NCI-H2196 treated with DMSO at 0.1 percent for 48 hours (cell line): ENCODE measurements around the gene PTPRN2.
A peak's percentile ranks its signal among the peaks of the same experiment; 100 is the strongest.

Experiments
- DNase-seq: peaks from one replicate; lab custom pipeline; 2025; ENCODE audit not compliant: unreplicated experiment; lab: John Stamatoyannopoulos, UW

The PTPRN2 gene

GRCh38 chr7:158013085-158013668 is 574.4 kb downstream of the PTPRN2 start:
- no peak for DNase-seq

- DNase-seq, result no peak
Measured at GRCh38 chr7:158011941-158012340, 575.7 kb downstream of the PTPRN2 start.

DNA sequence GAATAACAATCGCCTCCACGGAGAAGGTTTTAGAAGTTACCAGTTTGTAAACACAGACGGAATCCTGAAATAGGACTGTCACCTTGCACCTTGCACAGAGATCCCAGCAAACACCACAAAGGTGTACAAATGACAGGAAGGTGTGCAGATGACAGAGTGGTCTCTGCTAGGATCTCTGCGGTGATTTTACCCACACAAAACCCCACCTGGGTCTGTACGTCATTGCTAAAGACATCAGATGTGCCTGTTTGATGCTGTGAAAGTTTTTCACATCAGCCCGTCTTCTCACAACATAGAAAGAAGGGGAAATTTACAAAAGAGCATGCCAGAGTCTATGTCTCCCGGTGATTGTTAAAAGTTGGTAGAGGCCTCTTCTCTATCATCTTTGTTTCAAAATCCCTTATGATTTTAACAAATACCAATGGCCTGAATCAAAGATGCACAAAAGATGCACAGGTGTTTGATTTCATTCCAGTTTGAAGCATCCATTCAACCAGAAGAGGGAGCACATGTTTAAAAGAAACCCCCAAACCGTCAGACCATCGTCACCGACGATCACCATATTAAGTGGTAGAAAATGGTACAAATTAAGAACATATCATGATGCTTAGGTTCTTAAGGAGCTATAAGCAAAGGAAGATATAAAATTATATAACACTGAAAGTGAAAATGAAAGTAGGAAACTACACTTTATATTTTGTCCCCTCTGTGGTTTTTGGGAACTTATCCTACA is 576.5 kb downstream of the PTPRN2 start:
- DNase-seq, result no peak

- no peak for DNase-seq
Measured at GRCh38 chr7:158009886-158010285, 577.7 kb downstream of the PTPRN2 start.

GRCh38 chr7:158008267-158008666 is 579.4 kb downstream of the PTPRN2 start:
- DNase-seq, result no peak

DNA sequence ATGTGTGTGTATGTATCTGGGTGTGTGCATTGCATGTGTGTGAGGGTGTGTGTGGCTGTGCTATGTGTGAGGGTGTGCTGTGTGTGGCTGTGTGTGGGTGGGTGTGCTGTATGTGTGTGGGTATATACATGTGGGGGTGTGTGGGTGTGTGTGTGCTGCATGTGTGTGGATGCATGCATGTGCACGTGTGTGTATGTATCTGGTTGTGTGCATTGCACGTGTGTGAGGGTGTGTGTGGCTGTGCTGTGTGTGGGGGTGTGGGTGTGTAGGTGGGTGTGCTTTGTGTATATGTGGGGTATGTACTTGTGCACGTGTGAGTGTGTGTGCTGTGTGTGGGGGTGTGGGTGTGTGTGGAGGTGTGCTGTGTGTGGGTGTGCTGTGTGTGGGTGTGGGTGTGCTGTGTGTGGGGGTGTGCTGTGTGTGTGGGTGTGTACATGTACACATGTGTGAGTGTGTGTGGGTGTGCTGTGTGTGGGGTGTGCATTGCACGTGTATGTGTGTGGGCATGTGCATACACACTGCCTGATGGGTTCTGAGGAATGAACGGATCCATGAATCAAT is 579.8 kb downstream of the PTPRN2 start:
- no peak for DNase-seq

DNA sequence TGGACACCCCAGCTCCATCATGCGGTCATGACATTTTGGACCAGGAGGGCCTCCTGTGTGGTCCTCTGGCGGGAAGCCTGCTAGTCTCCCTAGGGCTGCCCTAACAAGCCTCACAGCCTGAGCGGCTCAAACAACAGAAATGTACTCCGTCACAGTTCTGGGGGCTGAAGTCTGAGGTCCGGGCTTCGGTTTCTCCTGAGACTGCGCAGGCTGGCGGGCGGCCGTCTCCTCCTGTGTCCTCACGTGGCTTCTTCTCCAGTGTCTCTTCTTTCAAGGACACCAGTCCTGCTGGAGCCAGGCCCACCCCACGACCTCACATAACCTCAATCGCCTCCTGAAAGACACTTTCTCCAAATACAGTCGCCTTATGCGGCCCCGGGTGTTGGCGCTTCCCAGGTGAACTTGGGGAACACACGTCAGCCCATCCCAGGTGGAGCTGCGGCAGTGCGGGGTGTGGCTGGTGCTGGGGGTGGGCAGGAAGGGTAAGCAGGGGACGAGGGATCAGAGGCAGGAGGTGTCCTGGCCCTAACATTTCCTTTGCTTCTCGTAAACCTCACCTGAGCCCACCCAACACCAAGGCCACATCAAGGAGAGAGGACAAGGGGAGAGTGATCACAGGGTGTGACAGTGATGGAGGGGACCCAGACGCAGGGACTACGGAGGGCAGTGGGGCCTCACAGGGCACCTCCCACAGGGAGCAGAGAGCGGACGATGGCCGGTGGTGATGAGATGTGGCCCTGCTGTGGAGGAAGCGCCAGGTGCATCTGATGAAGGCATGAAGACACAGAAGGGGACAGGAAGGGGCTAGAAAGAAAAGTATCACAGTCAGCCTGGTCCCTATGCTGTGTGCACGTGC is 580.6 kb downstream of the PTPRN2 start:
- DNase-seq, result no peak

- no peak for DNase-seq
Measured at GRCh38 chr7:158005531-158005930, 582.1 kb downstream of the PTPRN2 start.

DNA sequence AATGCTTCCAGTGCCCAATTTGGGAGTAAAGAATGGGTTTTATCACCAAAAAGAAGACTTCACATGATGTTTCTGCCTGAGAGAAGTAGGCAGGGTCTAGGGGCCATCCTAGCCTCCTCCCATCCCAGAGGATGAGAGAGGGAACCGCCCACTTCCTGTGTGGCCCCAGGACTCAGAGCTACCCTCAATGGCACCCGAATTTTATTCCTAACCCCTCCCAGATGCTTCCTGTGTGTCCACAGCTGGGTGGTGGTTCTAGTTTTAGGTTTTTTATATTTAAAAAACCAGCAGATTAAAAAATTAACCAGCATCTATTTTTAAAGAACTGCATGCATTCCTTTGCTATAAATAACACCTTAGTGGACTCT is 583.5 kb downstream of the PTPRN2 start:
- no peak for DNase-seq

GRCh38 chr7:158003441-158004122 is 584.0 kb downstream of the PTPRN2 start:
- DNase-seq, result no peak

GRCh38 chr7:158002486-158003080 is 585.0 kb downstream of the PTPRN2 start:
- DNase-seq, result no peak

- peak; percentile 59 for DNase-seq
Measured at GRCh38 chr7:158001621-158002320, 585.9 kb downstream of the PTPRN2 start.

GRCh38 chr7:158001003-158001402 is 586.6 kb downstream of the PTPRN2 start:
- DNase-seq, result no peak

DNA sequence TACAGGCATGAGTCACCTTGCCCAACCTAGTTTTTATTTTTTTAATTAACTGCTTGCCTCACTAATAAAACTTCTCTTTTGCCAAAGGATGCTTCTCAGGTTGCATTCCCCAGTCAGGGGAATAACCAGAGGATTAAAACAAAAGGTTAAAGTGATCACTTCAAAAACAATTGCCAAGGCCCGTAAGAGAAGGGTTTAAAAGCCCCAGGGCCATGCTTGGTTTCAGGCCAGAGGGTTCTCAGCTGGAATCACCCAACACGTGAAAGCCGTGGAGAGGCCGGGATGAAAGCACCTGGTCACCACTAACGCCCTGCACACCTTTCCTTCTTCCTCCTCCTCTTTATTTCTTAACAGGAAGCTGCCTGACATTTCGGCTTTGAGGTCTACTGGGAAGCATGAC is 587.5 kb downstream of the PTPRN2 start:
- DNase-seq, result peak; percentile 62

DNA sequence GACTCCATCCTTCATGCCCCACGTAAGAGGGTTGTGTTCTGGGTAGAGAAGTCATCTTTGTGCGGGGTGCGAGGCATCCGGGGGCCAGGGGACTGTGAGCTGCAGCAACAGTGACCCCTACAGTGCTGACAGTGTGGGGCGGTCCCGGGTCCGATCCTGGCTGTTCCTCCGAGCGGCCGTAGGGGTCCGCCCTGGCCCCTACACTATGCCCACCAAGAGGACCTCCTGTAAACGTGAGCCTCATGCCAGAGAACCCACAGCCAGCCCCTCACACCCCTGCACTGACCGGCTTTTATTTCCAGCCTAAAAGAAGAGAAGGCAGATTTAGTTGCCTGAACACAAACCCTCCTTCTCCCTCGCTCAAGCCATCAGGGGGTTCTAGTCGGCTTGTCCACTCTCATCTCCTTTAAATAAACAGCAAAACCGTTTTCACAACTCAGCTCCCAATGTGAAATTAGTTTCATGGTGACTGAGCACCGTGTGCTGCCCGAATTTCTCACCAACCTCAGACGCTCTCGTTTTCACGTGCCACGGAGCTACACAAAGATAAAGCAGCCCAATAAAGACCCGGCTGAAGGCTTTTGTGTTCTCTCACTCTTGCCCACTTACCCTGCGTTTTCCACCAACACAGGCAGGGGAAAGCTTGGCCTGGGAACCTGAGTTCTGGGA is 588.6 kb downstream of the PTPRN2 start:
- DNase-seq, result no peak

- DNase-seq, result no peak
Measured at GRCh38 chr7:157997471-157997870, 590.2 kb downstream of the PTPRN2 start.

DNA sequence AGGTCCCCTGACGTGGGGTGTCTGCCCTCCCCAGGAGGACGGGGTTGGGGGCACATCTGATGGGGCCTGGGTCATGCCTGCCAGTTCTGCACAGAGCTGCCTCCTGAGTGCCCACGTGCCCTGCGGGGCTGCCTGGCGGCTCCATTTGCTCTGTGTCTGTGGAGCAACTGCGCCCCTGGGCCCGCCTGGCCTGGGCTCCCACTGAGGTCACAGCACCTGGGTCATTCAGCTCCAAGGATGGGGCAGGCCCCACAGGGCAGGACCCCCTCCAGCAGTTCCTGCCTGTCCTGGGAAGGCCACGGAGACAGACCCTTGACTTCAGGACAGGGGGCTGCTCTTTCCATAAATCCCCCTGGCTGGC is 590.6 kb downstream of the PTPRN2 start:
- no peak for DNase-seq

DNA sequence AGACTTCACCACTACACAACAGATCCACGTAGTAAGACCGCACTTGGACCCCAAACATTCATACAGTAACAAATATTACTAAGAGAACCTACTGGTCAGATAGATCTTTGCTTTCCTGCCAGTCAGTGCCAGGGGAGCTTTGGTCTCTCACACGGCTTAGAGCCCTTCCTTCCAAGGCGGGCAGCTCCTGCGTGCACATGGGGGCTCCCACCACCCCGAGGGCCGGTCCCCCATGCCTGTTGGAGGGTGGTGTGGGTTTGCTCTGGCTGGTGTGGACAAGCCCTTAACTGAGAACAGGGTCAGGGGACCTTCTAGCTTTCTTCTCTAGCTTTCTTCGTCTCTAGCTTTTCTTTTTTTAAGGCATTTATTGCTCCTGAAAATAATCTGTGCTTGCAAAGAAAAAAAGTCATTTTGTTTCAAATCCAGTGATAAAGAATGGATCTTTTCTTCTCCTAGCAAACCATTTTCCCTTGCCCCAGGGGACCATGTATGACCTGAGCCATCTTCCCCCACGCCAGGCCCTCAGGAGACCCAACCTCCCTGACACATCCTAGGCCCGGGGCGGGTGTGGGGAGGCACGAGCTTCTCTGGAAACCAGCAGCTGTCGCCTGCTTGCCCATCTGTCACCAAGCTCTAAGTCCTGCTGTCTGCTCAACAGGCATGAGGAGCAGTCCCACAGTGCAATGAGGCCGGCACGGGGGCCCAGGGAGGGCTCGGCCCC is 591.1 kb downstream of the PTPRN2 start:
- DNase-seq, result no peak

- no peak for DNase-seq
Measured at GRCh38 chr7:157995815-157996214, 591.8 kb downstream of the PTPRN2 start.
